MCF 10A (cell line): ENCODE measurements around the gene PROM1. TPM values are rescaled to one million over a fixed set of nuclear protein-coding genes. Genes with fewer than 3 reads are reported as not detected.

Experiments used
- BruUV-seq: library from RNA; stranded (reverse); fragments of 400-500 nt; replicated peaks from 2 replicates; lab custom pipeline; 2021; lab: Mats Ljungman, UMichigan
- CTCF ChIA-PET: fragments of 300-600 bp; sonication (Branson Sonifier 250); formaldehyde crosslinking; extraction: SDS; loops from one replicate; lab custom pipeline; 2021; ENCODE audit warnings: antibody characterized with exemption, inconsistent platforms; lab: Yijun Ruan, JAX
- POLR2A ChIA-PET: fragments of 300-600, 350-650 bp; sonication (Branson Sonifier 250); formaldehyde crosslinking; extraction: SDS; loops from one replicate; lab custom pipeline; 2020; ENCODE audit warnings: antibody characterized with exemption, inconsistent platforms; lab: Yijun Ruan, JAX
- DNase-seq: peaks from one replicate; pipeline ENCODE4 v3.0.0-alpha.2; 2018; ENCODE audit not compliant: unreplicated experiment
- H3K27ac Mint-ChIP-seq: one replicate; pipeline ENCODE4 v1.8.0; 2022; ENCODE audit warnings: mild to moderate bottlenecking, low read depth, mixed read lengths; ENCODE audit not compliant: unreplicated experiment
- H3K27me3 Mint-ChIP-seq: one replicate; pipeline ENCODE4 v1.8.0; 2022; ENCODE audit warnings: mixed read lengths; ENCODE audit not compliant: insufficient read depth, unreplicated experiment
- H3K36me3 Mint-ChIP-seq: one replicate; pipeline ENCODE4 v1.8.0; 2022; ENCODE audit warnings: mild to moderate bottlenecking, moderate library complexity, mixed read lengths; ENCODE audit not compliant: insufficient read depth, unreplicated experiment
- H3K4me1 Mint-ChIP-seq: one replicate; pipeline ENCODE4 v1.8.0; 2022; ENCODE audit warnings: mixed read lengths; ENCODE audit not compliant: insufficient read depth, unreplicated experiment
- H3K4me3 Mint-ChIP-seq: one replicate; pipeline ENCODE4 v1.8.0; 2022; ENCODE audit warnings: mild to moderate bottlenecking, moderate library complexity, mixed read lengths; ENCODE audit not compliant: unreplicated experiment
- H3K9me3 Mint-ChIP-seq: one replicate; pipeline ENCODE4 v1.8.0; 2022; ENCODE audit warnings: mixed read lengths; ENCODE audit not compliant: unreplicated experiment
- CTCF ChIP-seq: fragments of 200-600 bp; IDR thresholded peaks from one replicate; pipeline ENCODE4 v1.8.0; 2022; ENCODE audit warnings: antibody characterized with exemption, mild to moderate bottlenecking; ENCODE audit not compliant: unreplicated experiment
- intact Hi-C: fragments of 100-400 bp; cut with micrococcal nuclease; formaldehyde crosslinking; loops from 2 replicates; pipeline ENCODE4 v1.14.1; 2022
- total RNA-seq: library from RNA; stranded (reverse); gene quantifications from 2 replicates; pipeline ENCODE4 v1.2.3, GENCODE V29; 2022

PROM1 gene
- total RNA-seq, 1 experiment from 2014 or later = not detected

GRCh38 chr4:15918484-15919129, 165.2 kb downstream of the PROM1 start:
- Mint-ChIP-seq H3K36me3 (peaks cover 7% of the 10 kb centered on the region), H3K4me3 (peak overlapping the region; percentile 8), H3K9me3 (peaks cover 9% of the 10 kb centered on the region), H3K27ac (peak overlapping the region; percentile 13), H3K4me1 (peaks cover 59% of the 10 kb centered on the region), H3K27me3 (no peaks in the 10 kb centered on the region)
- POLR2A ChIA-PET = interaction anchor here (0.9 to 2.9 kb wide), 3 partner anchors 13 to 449 kb away, joined by 4 to 14 read pairs (median 6); partner anchors contain the start of genes CC2D2A and FGFBP1
- TF ChIP-seq CTCF = no peak
- CTCF ChIA-PET = interaction anchor here (0.5 to 1.2 kb wide), 7 partner anchors 12 to 1998 kb away, joined by 3 to 8 read pairs (median 3); no protein-coding TSS in a partner anchor
- BruUV-seq = no TSS peak
- peak; percentile 84 for DNase-seq
- intact Hi-C loops = no loop called here

Other genes starting within 250 kb of the PROM1 start
- 9.5 and 13.8 TPM in 2 replicates for gene FGFBP1, start 145.3 kb downstream of the PROM1 start, total RNA-seq
- not detected in 2 replicates for gene FGFBP2, start 120.8 kb downstream of the PROM1 start, total RNA-seq
- 22.0 and 27.8 TPM in 2 replicates for gene TAPT1, start 142.4 kb upstream of the PROM1 start, total RNA-seq